Measurements from ENCODE around the gene CACNG7.

GRCh38 chr19:53910170-53910518, 1.1 kb downstream of the CACNG7 start:
- no peak for TF ChIP-seq POLR2AphosphoS5 (IDR thresholded peaks at IDR 0.05; ENCODE audit: low read length)
- TF ChIP-seq EGR1 (IDR thresholded peaks at IDR 0.05; ENCODE audit: borderline replicate concordance in 1 of 2, low read depth in 2 of 2, low read length in 2 of 2) = no peak
- no peak for TF ChIP-seq USF2 (IDR thresholded peaks at IDR 0.05; ENCODE audit: borderline replicate concordance, low read depth, low read length)
- TF ChIP-seq CTCF (IDR thresholded peaks at IDR 0.05 in 2 of 3, conservative IDR thresholded peaks at IDR 0.05 in 1 of 3; ENCODE audit: control insufficient read depth in 2 of 3, extremely low read depth in 1 of 3, insufficient read depth in 1 of 3, low read depth in 3 of 3, low read length in 3 of 3) = no peak
- no peak for TF ChIP-seq SUPT20H (IDR thresholded peaks at IDR 0.05; ENCODE audit: borderline replicate concordance, control insufficient read depth, low read depth, low read length)
- TF ChIP-seq JUNB (IDR thresholded peaks at IDR 0.05) = no peak

Data from GM12878 (cell line).